Mammary epithelial cell (primary cell): ENCODE results near the gene OLFM2.

Source experiments
- CTCF ChIP-seq, 2 donors: IDR thresholded peaks in 1 of 2; conservative IDR thresholded peaks in 1 of 2; 2 replicates each; pipeline ENCODE4 v1.5.1; 2011 to 2012; ENCODE audit warnings: inconsistent platforms in 2 of 2, low read length in 2 of 2, mild to moderate bottlenecking in 2 of 2, control low read depth in 1 of 2, low read depth in 1 of 2; ENCODE audit not compliant: insufficient read depth in 1 of 2; ENCODE audit errors: extremely low read depth in 1 of 2
- EZH2 ChIP-seq: IDR thresholded peaks from 2 replicates; pipeline ENCODE4 v1.6.1; 2012; ENCODE audit warnings: low read length, inconsistent platforms, borderline replicate concordance

- TF ChIP-seq CTCF (conservative IDR thresholded peaks at IDR 0.05 in 1 of 2, IDR thresholded peaks at IDR 0.05 in 1 of 2; ENCODE audit: extremely low read depth in 1 of 2, insufficient read depth in 1 of 2, low read depth in 1 of 2, low read length in 2 of 2) (no peak), EZH2 (no peak)
Observed at GRCh38 chr19:9912551-9913236, 23.6 kb downstream of the OLFM2 start.
